Measurements from ENCODE around the gene VAT1L.

DNA sequence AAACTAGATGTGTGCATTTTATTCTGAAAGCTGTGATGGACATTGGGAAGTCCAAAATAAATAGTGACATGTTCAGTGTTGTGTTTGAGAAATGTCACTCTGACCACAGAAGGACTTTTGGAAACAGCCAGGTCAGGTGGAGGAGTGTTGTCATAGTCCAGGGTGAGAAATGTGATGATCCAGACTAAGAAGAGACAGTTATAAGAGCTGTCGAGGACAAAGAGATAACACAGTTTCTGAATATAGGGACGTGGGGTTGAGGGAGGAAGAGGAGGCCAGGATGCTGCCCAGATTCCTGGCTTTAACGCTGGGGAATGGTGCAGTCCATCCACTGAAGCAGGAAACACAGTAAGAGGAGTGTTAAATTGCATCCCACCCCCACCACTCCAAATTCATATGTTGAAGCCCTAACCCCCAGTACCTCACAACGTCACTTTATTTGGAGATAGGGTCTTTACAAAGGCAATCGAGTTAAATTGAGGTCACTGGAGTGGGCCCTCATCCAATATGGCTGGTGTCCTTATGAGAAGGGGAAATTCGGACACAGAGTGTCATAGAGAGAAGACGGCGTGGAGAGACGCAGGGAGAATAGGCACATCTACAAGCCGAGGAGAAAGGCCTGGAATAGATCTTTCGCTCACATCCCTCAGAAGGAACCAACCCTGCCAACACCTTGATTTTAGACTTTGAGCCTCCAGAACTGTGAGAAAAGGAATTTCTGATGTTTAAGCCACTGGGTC lies 71.3 kb downstream of the VAT1L start:
- TF ChIP-seq, protein P1, sequence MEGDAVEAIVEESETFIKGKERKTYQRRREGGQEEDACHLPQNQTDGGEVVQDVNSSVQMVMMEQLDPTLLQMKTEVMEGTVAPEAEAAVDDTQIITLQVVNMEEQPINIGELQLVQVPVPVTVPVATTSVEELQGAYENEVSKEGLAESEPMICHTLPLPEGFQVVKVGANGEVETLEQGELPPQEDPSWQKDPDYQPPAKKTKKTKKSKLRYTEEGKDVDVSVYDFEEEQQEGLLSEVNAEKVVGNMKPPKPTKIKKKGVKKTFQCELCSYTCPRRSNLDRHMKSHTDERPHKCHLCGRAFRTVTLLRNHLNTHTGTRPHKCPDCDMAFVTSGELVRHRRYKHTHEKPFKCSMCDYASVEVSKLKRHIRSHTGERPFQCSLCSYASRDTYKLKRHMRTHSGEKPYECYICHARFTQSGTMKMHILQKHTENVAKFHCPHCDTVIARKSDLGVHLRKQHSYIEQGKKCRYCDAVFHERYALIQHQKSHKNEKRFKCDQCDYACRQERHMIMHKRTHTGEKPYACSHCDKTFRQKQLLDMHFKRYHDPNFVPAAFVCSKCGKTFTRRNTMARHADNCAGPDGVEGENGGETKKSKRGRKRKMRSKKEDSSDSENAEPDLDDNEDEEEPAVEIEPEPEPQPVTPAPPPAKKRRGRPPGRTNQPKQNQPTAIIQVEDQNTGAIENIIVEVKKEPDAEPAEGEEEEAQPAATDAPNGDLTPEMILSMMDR (IDR thresholded peaks at IDR 0.05) = no peak
- TF ChIP-seq ZFX (IDR thresholded peaks at IDR 0.05; ENCODE audit: borderline replicate concordance) = no peak

Measured in 22Rv1 (cell line).